Measurements from ENCODE around the gene INTS12. TPM values are rescaled to one million over a fixed set of nuclear protein-coding genes. Genes with fewer than 3 reads are reported as not detected.

INTS12 gene
- total RNA-seq, 3 donors from 2014 or later (not counting 1 experiment from before 2014, with no cell fraction given), result 19.4 to 22.8 (median 19.9) TPM

DNA sequence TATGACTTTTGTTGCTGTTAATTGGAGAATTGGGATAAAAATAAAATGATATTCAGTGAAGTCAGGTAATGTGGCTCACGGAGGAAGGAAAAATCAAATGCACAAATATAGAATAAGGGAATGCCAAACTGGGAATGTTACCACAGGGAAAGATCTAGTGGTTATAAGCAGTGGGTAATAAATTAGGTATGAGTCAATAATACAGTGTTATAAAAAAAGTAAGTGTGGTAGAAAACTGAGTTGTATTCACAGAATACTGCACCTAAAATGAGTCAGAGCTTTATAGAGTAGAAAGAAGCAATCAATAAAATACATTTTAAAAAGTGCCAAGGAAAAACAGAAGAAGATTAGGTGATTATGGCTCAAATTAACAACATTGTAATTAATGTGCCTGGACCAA is 34.5 kb downstream of the INTS12 start:
- Mint-ChIP-seq H3K4me1 (no peaks in the 10 kb centered on the region), H3K4me3 (no peak overlapping the region), H3K27ac (no peak overlapping the region), H3K9me3 (no peaks in the 10 kb centered on the region), H3K36me3 (no peaks in the 10 kb centered on the region), H3K27me3 (ENCODE audit: low read depth in 2 of 2) (peaks cover 6 to 40% of the 10 kb centered on the region in 2 donors)
- intact Hi-C loops (cut with micrococcal nuclease), result no loop called here
- Histone ChIP-seq H3K27ac (ENCODE audit: low read length) (no peak overlapping the region), H3K9me3 (ENCODE audit: control insufficient read depth, insufficient read depth, low read length) (no peaks in the 10 kb centered on the region), H3K36me3 (ENCODE audit: control insufficient read depth, insufficient read depth, low read length) (no peaks in the 10 kb centered on the region), H3K4me3 (ENCODE audit: low read length) (no peak overlapping the region), H3K27me3 (ENCODE audit: control insufficient read depth, insufficient read depth, low read length) (no peaks in the 10 kb centered on the region), H3K4me1 (ENCODE audit: control insufficient read depth, insufficient read depth, low read length) (no peaks in the 10 kb centered on the region)
- ATAC-seq (no peak), DNase-seq (no peak)
- TF ChIP-seq, protein P1, sequence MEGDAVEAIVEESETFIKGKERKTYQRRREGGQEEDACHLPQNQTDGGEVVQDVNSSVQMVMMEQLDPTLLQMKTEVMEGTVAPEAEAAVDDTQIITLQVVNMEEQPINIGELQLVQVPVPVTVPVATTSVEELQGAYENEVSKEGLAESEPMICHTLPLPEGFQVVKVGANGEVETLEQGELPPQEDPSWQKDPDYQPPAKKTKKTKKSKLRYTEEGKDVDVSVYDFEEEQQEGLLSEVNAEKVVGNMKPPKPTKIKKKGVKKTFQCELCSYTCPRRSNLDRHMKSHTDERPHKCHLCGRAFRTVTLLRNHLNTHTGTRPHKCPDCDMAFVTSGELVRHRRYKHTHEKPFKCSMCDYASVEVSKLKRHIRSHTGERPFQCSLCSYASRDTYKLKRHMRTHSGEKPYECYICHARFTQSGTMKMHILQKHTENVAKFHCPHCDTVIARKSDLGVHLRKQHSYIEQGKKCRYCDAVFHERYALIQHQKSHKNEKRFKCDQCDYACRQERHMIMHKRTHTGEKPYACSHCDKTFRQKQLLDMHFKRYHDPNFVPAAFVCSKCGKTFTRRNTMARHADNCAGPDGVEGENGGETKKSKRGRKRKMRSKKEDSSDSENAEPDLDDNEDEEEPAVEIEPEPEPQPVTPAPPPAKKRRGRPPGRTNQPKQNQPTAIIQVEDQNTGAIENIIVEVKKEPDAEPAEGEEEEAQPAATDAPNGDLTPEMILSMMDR (IDR thresholded peaks at IDR 0.05), result no peak
- WGBS (ENCODE audit: insufficient coverage), result 100% methylated on average over 1 of the region's 1 CpG

DNA sequence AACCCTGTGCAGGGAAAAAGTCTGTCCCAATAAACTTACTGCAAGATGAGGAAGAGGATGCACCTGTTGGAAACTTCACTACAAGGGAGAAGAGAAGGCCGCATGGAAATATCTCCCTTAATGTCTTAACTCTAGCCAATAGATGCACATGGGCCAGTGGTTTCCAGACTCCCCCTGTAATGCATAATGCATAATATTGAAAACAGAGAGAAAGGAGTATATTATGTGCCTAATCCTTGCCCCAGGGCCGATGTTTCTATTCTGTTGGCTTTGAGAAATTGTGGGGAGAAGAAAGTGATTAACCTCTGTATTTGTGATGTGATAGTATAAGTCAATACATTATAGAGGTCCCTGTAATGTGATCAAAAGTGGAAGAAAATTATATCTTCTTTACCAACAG is 37.2 kb downstream of the INTS12 start:
- Histone ChIP-seq H3K4me3 (ENCODE audit: low read length) (no peak overlapping the region), H3K27me3 (ENCODE audit: control insufficient read depth, insufficient read depth, low read length) (peaks cover 4% of the 10 kb centered on the region), H3K4me1 (ENCODE audit: control insufficient read depth, insufficient read depth, low read length) (no peaks in the 10 kb centered on the region), H3K27ac (ENCODE audit: low read length) (no peak overlapping the region), H3K36me3 (ENCODE audit: control insufficient read depth, insufficient read depth, low read length) (no peaks in the 10 kb centered on the region), H3K9me3 (ENCODE audit: control insufficient read depth, insufficient read depth, low read length) (no peaks in the 10 kb centered on the region)
- TF ChIP-seq, protein P1 (IDR thresholded peaks at IDR 0.05), result no peak
- no peak for ATAC-seq
- no peak overlapping the region for H3K27ac Mint-ChIP-seq
- no peak overlapping the region for H3K4me3 Mint-ChIP-seq
- DNase-seq, result no peak
- no peaks in the 10 kb centered on the region for H3K36me3 Mint-ChIP-seq
- intact Hi-C loops (cut with micrococcal nuclease), result no loop called here
- no peaks in the 10 kb centered on the region for H3K4me1 Mint-ChIP-seq
- WGBS (ENCODE audit: insufficient coverage), result 100% methylated on average over 1 of the region's 2 CpGs
- peaks cover 11 to 33% of the 10 kb centered on the region in 2 donors for H3K27me3 Mint-ChIP-seq (ENCODE audit: low read depth in 2 of 2)
- no peaks in the 10 kb centered on the region for H3K9me3 Mint-ChIP-seq

DNA sequence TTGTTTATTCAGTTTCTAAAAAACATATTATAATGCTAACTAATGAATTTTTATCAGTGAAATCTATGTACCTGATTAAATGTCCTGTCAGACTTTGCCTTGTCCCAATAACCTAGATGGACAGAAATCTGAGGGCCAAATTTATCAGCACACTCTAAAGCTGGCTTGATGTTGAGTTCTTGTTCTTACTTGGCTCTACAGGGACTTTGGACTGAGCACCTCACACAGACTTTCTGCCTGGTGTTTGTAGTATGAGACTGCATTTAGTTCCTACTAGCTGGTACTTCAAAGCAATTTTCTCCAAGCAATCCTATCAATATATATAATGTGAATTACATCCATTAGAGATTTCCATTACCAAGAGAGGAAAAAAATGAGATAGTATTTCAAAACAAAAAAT is 37.8 kb downstream of the INTS12 start:
- ATAC-seq, result no peak
- intact Hi-C loops (cut with micrococcal nuclease), result no loop called here
- Mint-ChIP-seq H3K9me3 (no peaks in the 10 kb centered on the region), H3K4me3 (no peak overlapping the region), H3K4me1 (no peaks in the 10 kb centered on the region), H3K36me3 (no peaks in the 10 kb centered on the region), H3K27me3 (ENCODE audit: low read depth in 2 of 2) (peaks cover 14 to 39% of the 10 kb centered on the region in 2 donors), H3K27ac (no peak overlapping the region)
- Histone ChIP-seq H3K4me1 (ENCODE audit: control insufficient read depth, insufficient read depth, low read length) (no peaks in the 10 kb centered on the region), H3K4me3 (ENCODE audit: low read length) (no peak overlapping the region), H3K27me3 (ENCODE audit: control insufficient read depth, insufficient read depth, low read length) (peaks cover 4% of the 10 kb centered on the region), H3K9me3 (ENCODE audit: control insufficient read depth, insufficient read depth, low read length) (no peaks in the 10 kb centered on the region), H3K36me3 (ENCODE audit: control insufficient read depth, insufficient read depth, low read length) (no peaks in the 10 kb centered on the region), H3K27ac (ENCODE audit: low read length) (no peak overlapping the region)
- TF ChIP-seq, protein P1 (IDR thresholded peaks at IDR 0.05), result no peak
- DNase-seq, result no peak

DNA sequence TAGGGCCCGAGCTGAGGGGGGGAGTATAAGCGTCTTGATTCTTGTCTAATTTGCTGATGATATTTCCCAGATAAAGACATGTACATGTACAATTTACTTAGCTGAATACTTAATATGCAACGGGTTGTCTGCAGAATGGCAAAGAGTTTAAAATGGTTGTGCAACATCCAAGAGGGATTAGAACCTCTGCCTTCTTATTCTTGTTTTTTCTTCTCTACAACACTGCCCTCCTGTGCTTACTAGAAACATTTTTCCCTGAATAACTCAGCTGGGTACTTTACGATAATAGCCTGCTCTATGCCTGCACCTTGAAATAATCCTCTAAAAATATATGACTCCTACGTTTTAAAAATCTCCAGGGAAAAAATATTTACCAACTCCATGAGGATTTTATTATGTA is 41.8 kb downstream of the INTS12 start:
- Mint-ChIP-seq H3K4me3 (no peak overlapping the region), H3K9me3 (no peaks in the 10 kb centered on the region), H3K27ac (no peak overlapping the region), H3K4me1 (no peaks in the 10 kb centered on the region), H3K27me3 (ENCODE audit: low read depth in 2 of 2) (peaks cover 10 to 21% of the 10 kb centered on the region in 2 donors), H3K36me3 (no peaks in the 10 kb centered on the region)
- intact Hi-C loops (cut with micrococcal nuclease), result no loop called here
- Histone ChIP-seq H3K4me1 (ENCODE audit: control insufficient read depth, insufficient read depth, low read length) (no peaks in the 10 kb centered on the region), H3K36me3 (ENCODE audit: control insufficient read depth, insufficient read depth, low read length) (no peaks in the 10 kb centered on the region), H3K4me3 (ENCODE audit: low read length) (no peak overlapping the region), H3K27ac (ENCODE audit: low read length) (no peak overlapping the region), H3K27me3 (ENCODE audit: control insufficient read depth, insufficient read depth, low read length) (peaks cover 7% of the 10 kb centered on the region), H3K9me3 (ENCODE audit: control insufficient read depth, insufficient read depth, low read length) (no peaks in the 10 kb centered on the region)
- WGBS (ENCODE audit: insufficient coverage), result 42% methylated on average over 3 of the region's 5 CpGs
- TF ChIP-seq, protein P1 (IDR thresholded peaks at IDR 0.05), result no peak
- DNase-seq (no peak), ATAC-seq (no peak)
